ENCODE measurements around the gene PPP2R2B.

PPP2R2B gene

GRCh38 chr5:146682899-146683532 is 195.5 kb downstream of the PPP2R2B start:
- Histone ChIP-seq H3K9ac (no peak overlapping the region), H3K4me3 (IDR thresholded peaks at IDR 0.05; ENCODE audit: insufficient read depth, low read depth, low read length) (no peak overlapping the region), H3K27ac (no peak overlapping the region), H2AFZ (ENCODE audit: low read depth) (no peak overlapping the region), H4K20me1 (ENCODE audit: insufficient read depth) (no peaks in the 10 kb centered on the region), H3K36me3 (ENCODE audit: insufficient read depth) (no peaks in the 10 kb centered on the region), H3K4me2 (no peak overlapping the region), H3K79me2 (ENCODE audit: insufficient read depth, low read depth) (no peaks in the 10 kb centered on the region), H3K4me1 (ENCODE audit: low read depth, poor library complexity, severe bottlenecking) (no peaks in the 10 kb centered on the region), H3K27me3 (ENCODE audit: insufficient read depth, low read depth) (no peaks in the 10 kb centered on the region)
- TF ChIP-seq, protein P1, sequence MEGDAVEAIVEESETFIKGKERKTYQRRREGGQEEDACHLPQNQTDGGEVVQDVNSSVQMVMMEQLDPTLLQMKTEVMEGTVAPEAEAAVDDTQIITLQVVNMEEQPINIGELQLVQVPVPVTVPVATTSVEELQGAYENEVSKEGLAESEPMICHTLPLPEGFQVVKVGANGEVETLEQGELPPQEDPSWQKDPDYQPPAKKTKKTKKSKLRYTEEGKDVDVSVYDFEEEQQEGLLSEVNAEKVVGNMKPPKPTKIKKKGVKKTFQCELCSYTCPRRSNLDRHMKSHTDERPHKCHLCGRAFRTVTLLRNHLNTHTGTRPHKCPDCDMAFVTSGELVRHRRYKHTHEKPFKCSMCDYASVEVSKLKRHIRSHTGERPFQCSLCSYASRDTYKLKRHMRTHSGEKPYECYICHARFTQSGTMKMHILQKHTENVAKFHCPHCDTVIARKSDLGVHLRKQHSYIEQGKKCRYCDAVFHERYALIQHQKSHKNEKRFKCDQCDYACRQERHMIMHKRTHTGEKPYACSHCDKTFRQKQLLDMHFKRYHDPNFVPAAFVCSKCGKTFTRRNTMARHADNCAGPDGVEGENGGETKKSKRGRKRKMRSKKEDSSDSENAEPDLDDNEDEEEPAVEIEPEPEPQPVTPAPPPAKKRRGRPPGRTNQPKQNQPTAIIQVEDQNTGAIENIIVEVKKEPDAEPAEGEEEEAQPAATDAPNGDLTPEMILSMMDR (conservative IDR thresholded peaks at IDR 0.05; ENCODE audit: low read depth, low read length): no peak

- H4K20me1 ChIP-seq (ENCODE audit: insufficient read depth): no peaks in the 10 kb centered on the region
- H3K27me3 ChIP-seq (ENCODE audit: insufficient read depth, low read depth): no peaks in the 10 kb centered on the region
- H3K36me3 ChIP-seq (ENCODE audit: insufficient read depth): no peaks in the 10 kb centered on the region
- no peak overlapping the region for H3K4me3 ChIP-seq (IDR thresholded peaks at IDR 0.05; ENCODE audit: insufficient read depth, low read depth, low read length)
- TF ChIP-seq, protein P1 (conservative IDR thresholded peaks at IDR 0.05; ENCODE audit: low read depth, low read length): no peak
- H2AFZ ChIP-seq (ENCODE audit: low read depth): no peak overlapping the region
- no peak overlapping the region for H3K4me2 ChIP-seq
- H3K4me1 ChIP-seq (ENCODE audit: low read depth, poor library complexity, severe bottlenecking): no peaks in the 10 kb centered on the region
- H3K79me2 ChIP-seq (ENCODE audit: insufficient read depth, low read depth): no peaks in the 10 kb centered on the region
- H3K9ac ChIP-seq: no peak overlapping the region
- no peak overlapping the region for H3K27ac ChIP-seq
Observed at GRCh38 chr5:146681585-146682105, 196.9 kb downstream of the PPP2R2B start.

- H4K20me1 ChIP-seq (ENCODE audit: insufficient read depth): no peaks in the 10 kb centered on the region
- TF ChIP-seq, protein P1 (conservative IDR thresholded peaks at IDR 0.05; ENCODE audit: low read depth, low read length): no peak
- no peak overlapping the region for H3K27ac ChIP-seq
- H3K4me3 ChIP-seq (IDR thresholded peaks at IDR 0.05; ENCODE audit: insufficient read depth, low read depth, low read length): no peak overlapping the region
- no peak overlapping the region for H2AFZ ChIP-seq (ENCODE audit: low read depth)
- no peak overlapping the region for H3K9ac ChIP-seq
- no peaks in the 10 kb centered on the region for H3K36me3 ChIP-seq (ENCODE audit: insufficient read depth)
- H3K27me3 ChIP-seq (ENCODE audit: insufficient read depth, low read depth): no peaks in the 10 kb centered on the region
- H3K79me2 ChIP-seq (ENCODE audit: insufficient read depth, low read depth): no peaks in the 10 kb centered on the region
- no peak overlapping the region for H3K4me2 ChIP-seq
- H3K4me1 ChIP-seq (ENCODE audit: low read depth, poor library complexity, severe bottlenecking): no peaks in the 10 kb centered on the region
Observed at GRCh38 chr5:146680846-146681584, 197.5 kb downstream of the PPP2R2B start.

DNA sequence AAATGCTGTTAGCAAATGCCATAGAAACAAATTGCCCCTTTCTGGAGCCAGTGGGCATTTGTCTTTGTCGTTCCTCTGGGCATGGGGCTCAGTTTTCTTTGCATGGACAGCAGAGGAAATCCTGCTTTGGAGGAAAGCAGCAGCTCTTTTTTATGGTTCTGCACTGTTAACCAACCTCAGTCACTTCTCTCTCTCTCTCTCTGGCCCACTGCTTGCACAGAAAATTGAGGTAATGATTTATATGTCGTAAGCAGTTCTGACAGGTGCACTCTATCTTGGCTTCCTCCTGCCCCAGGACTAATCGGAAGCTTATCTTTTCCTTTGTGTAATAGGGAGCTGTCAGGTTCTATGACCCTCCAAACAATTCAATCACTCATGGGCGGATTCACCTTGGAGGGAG is 202.9 kb downstream of the PPP2R2B start:
- TF ChIP-seq, protein P1 (conservative IDR thresholded peaks at IDR 0.05; ENCODE audit: low read depth, low read length): no peak
- Histone ChIP-seq H3K79me2 (ENCODE audit: insufficient read depth, low read depth) (no peaks in the 10 kb centered on the region), H3K36me3 (ENCODE audit: insufficient read depth) (no peaks in the 10 kb centered on the region), H3K4me3 (IDR thresholded peaks at IDR 0.05; ENCODE audit: insufficient read depth, low read depth, low read length) (no peak overlapping the region), H2AFZ (ENCODE audit: low read depth) (no peak overlapping the region), H3K9ac (no peak overlapping the region), H3K27me3 (ENCODE audit: insufficient read depth, low read depth) (no peaks in the 10 kb centered on the region), H3K4me1 (ENCODE audit: low read depth, poor library complexity, severe bottlenecking) (no peaks in the 10 kb centered on the region), H4K20me1 (ENCODE audit: insufficient read depth) (no peaks in the 10 kb centered on the region), H3K4me2 (no peak overlapping the region), H3K27ac (no peak overlapping the region)
